Measurements from ENCODE around the gene CLEC18C.
"Not testable (repeated sequence)": the region's sequence is repeated elsewhere in the genome, so short reads cannot be mapped to it uniquely, and the experiment has no call there.

The CLEC18C gene

GRCh38 chr16:70158261-70158939 lies 15.2 kb upstream of the CLEC18C start:
- Histone ChIP-seq H3K36me3 (ENCODE audit: control insufficient read depth in 2 of 2, insufficient read depth in 2 of 2, low read length in 2 of 2) (peaks cover 69 to 81% of the 10 kb centered on the region in 2 donors), H3K27ac (ENCODE audit: low read depth in 2 of 2, low read length in 2 of 2) (no peak overlapping the region), H3K4me3 (ENCODE audit: low read length in 2 of 2) (no peak overlapping the region), H3K4me1 (ENCODE audit: control insufficient read depth in 2 of 2, insufficient read depth in 2 of 2, low read length in 2 of 2) (peaks cover 0 to 14% of the 10 kb centered on the region in 2 donors), H3K27me3 (ENCODE audit: control insufficient read depth in 2 of 2, insufficient read depth in 2 of 2, low read length in 2 of 2) (no peaks in the 10 kb centered on the region), H3K9ac (ENCODE audit: low read depth in 1 of 2, low read length in 2 of 2) (no peak overlapping the region), H3K9me3 (ENCODE audit: control insufficient read depth in 2 of 2, low read length in 2 of 2) (no peaks in the 10 kb centered on the region)

- H3K4me3 ChIP-seq (ENCODE audit: low read length in 2 of 2): no peak overlapping the region
- H3K9ac ChIP-seq (ENCODE audit: low read depth in 1 of 2, low read length in 2 of 2): no peak overlapping the region
- no peaks in the 10 kb centered on the region for H3K9me3 ChIP-seq (ENCODE audit: control insufficient read depth in 2 of 2, low read length in 2 of 2)
- H3K4me1 ChIP-seq (ENCODE audit: control insufficient read depth in 2 of 2, insufficient read depth in 2 of 2, low read length in 2 of 2): peaks cover 0 to 12% of the 10 kb centered on the region in 2 donors
- no peak overlapping the region for H3K27ac ChIP-seq (ENCODE audit: low read depth in 2 of 2, low read length in 2 of 2)
- H3K36me3 ChIP-seq (ENCODE audit: control insufficient read depth in 2 of 2, insufficient read depth in 2 of 2, low read length in 2 of 2): peaks cover 62 to 72% of the 10 kb centered on the region in 2 donors
- H3K27me3 ChIP-seq (ENCODE audit: control insufficient read depth in 2 of 2, insufficient read depth in 2 of 2, low read length in 2 of 2): no peaks in the 10 kb centered on the region
Observed at GRCh38 chr16:70159355-70160348, 13.9 kb upstream of the CLEC18C start.

- Histone ChIP-seq H3K9ac (ENCODE audit: low read depth in 1 of 2, low read length in 2 of 2) (no peak overlapping the region), H3K36me3 (ENCODE audit: control insufficient read depth in 2 of 2, insufficient read depth in 2 of 2, low read length in 2 of 2) (peaks cover 61 to 68% of the 10 kb centered on the region in 2 donors), H3K4me3 (ENCODE audit: low read length in 2 of 2) (no peak overlapping the region), H3K27me3 (ENCODE audit: control insufficient read depth in 2 of 2, insufficient read depth in 2 of 2, low read length in 2 of 2) (no peaks in the 10 kb centered on the region), H3K27ac (ENCODE audit: low read depth in 2 of 2, low read length in 2 of 2) (no peak overlapping the region), H3K4me1 (ENCODE audit: control insufficient read depth in 2 of 2, insufficient read depth in 2 of 2, low read length in 2 of 2) (peaks cover 0 to 12% of the 10 kb centered on the region in 2 donors), H3K9me3 (ENCODE audit: control insufficient read depth in 2 of 2, low read length in 2 of 2) (no peaks in the 10 kb centered on the region)
Observed at GRCh38 chr16:70160388-70160787, 13.2 kb upstream of the CLEC18C start.

- H3K9ac ChIP-seq (ENCODE audit: low read depth in 1 of 2, low read length in 2 of 2): no peak overlapping the region
- H3K9me3 ChIP-seq (ENCODE audit: control insufficient read depth in 2 of 2, low read length in 2 of 2): no peaks in the 10 kb centered on the region
- peaks cover 57 to 63% of the 10 kb centered on the region in 2 donors for H3K36me3 ChIP-seq (ENCODE audit: control insufficient read depth in 2 of 2, insufficient read depth in 2 of 2, low read length in 2 of 2)
- H3K4me1 ChIP-seq (ENCODE audit: control insufficient read depth in 2 of 2, insufficient read depth in 2 of 2, low read length in 2 of 2): peaks cover 0 to 12% of the 10 kb centered on the region in 2 donors
- H3K27me3 ChIP-seq (ENCODE audit: control insufficient read depth in 2 of 2, insufficient read depth in 2 of 2, low read length in 2 of 2): no peaks in the 10 kb centered on the region
- no peak overlapping the region for H3K4me3 ChIP-seq (ENCODE audit: low read length in 2 of 2)
- no peak overlapping the region for H3K27ac ChIP-seq (ENCODE audit: low read depth in 2 of 2, low read length in 2 of 2)
Observed at GRCh38 chr16:70160821-70161220, 12.8 kb upstream of the CLEC18C start.

- Histone ChIP-seq H3K9me3 (ENCODE audit: control insufficient read depth in 2 of 2, low read length in 2 of 2) (no peaks in the 10 kb centered on the region), H3K9ac (ENCODE audit: low read depth in 1 of 2, low read length in 2 of 2) (no peak overlapping the region), H3K27me3 (ENCODE audit: control insufficient read depth in 2 of 2, insufficient read depth in 2 of 2, low read length in 2 of 2) (no peaks in the 10 kb centered on the region), H3K36me3 (ENCODE audit: control insufficient read depth in 2 of 2, insufficient read depth in 2 of 2, low read length in 2 of 2) (peaks cover 52 to 58% of the 10 kb centered on the region in 2 donors), H3K4me1 (ENCODE audit: control insufficient read depth in 2 of 2, insufficient read depth in 2 of 2, low read length in 2 of 2) (peaks cover 0 to 12% of the 10 kb centered on the region in 2 donors), H3K27ac (ENCODE audit: low read depth in 2 of 2, low read length in 2 of 2) (peak overlapping the region in 1 of 2 donors; percentile 6), H3K4me3 (ENCODE audit: low read length in 2 of 2) (no peak overlapping the region)
Observed at GRCh38 chr16:70161350-70161749, 12.2 kb upstream of the CLEC18C start.

- H3K27me3 ChIP-seq (ENCODE audit: control insufficient read depth in 2 of 2, insufficient read depth in 2 of 2, low read length in 2 of 2): no peaks in the 10 kb centered on the region
- H3K4me3 ChIP-seq (ENCODE audit: low read length in 2 of 2): no peak overlapping the region
- no peaks in the 10 kb centered on the region for H3K9me3 ChIP-seq (ENCODE audit: control insufficient read depth in 2 of 2, low read length in 2 of 2)
- peak overlapping the region in 1 of 2 donors; percentile 19 for H3K27ac ChIP-seq (ENCODE audit: low read depth in 2 of 2, low read length in 2 of 2)
- H3K9ac ChIP-seq (ENCODE audit: low read depth in 1 of 2, low read length in 2 of 2): no peak overlapping the region
- peaks cover 0 to 12% of the 10 kb centered on the region in 2 donors for H3K4me1 ChIP-seq (ENCODE audit: control insufficient read depth in 2 of 2, insufficient read depth in 2 of 2, low read length in 2 of 2)
- H3K36me3 ChIP-seq (ENCODE audit: control insufficient read depth in 2 of 2, insufficient read depth in 2 of 2, low read length in 2 of 2): peaks cover 45 to 51% of the 10 kb centered on the region in 2 donors
Observed at GRCh38 chr16:70162041-70162451, 11.5 kb upstream of the CLEC18C start.

- H3K4me3 ChIP-seq (ENCODE audit: low read length in 2 of 2): no peak overlapping the region
- peaks cover 0 to 12% of the 10 kb centered on the region in 2 donors for H3K4me1 ChIP-seq (ENCODE audit: control insufficient read depth in 2 of 2, insufficient read depth in 2 of 2, low read length in 2 of 2)
- no peaks in the 10 kb centered on the region for H3K9me3 ChIP-seq (ENCODE audit: control insufficient read depth in 2 of 2, low read length in 2 of 2)
- H3K9ac ChIP-seq (ENCODE audit: low read depth in 1 of 2, low read length in 2 of 2): no peak overlapping the region
- no peak overlapping the region for H3K27ac ChIP-seq (ENCODE audit: low read depth in 2 of 2, low read length in 2 of 2)
- peaks cover 30 to 36% of the 10 kb centered on the region in 2 donors for H3K36me3 ChIP-seq (ENCODE audit: control insufficient read depth in 2 of 2, insufficient read depth in 2 of 2, low read length in 2 of 2)
- no peaks in the 10 kb centered on the region for H3K27me3 ChIP-seq (ENCODE audit: control insufficient read depth in 2 of 2, insufficient read depth in 2 of 2, low read length in 2 of 2)
Observed at GRCh38 chr16:70163596-70163995, 10.0 kb upstream of the CLEC18C start.

GRCh38 chr16:70166688-70167087 lies 6.9 kb upstream of the CLEC18C start:
- not testable (repeated sequence) for H3K36me3 ChIP-seq (ENCODE audit: control insufficient read depth in 2 of 2, insufficient read depth in 2 of 2, low read length in 2 of 2); H3K27me3 ChIP-seq (ENCODE audit: control insufficient read depth in 2 of 2, insufficient read depth in 2 of 2, low read length in 2 of 2); H3K9me3 ChIP-seq (ENCODE audit: control insufficient read depth in 2 of 2, low read length in 2 of 2); H3K9ac ChIP-seq (ENCODE audit: low read depth in 1 of 2, low read length in 2 of 2); H3K27ac ChIP-seq (ENCODE audit: low read depth in 2 of 2, low read length in 2 of 2); H3K4me3 ChIP-seq (ENCODE audit: low read length in 2 of 2)
- peaks cover 0 to 11% of the 10 kb centered on the region in 2 donors for H3K4me1 ChIP-seq (ENCODE audit: control insufficient read depth in 2 of 2, insufficient read depth in 2 of 2, low read length in 2 of 2)

- H3K4me3 ChIP-seq (ENCODE audit: low read length in 2 of 2); H3K27me3 ChIP-seq (ENCODE audit: control insufficient read depth in 2 of 2, insufficient read depth in 2 of 2, low read length in 2 of 2); H3K4me1 ChIP-seq (ENCODE audit: control insufficient read depth in 2 of 2, insufficient read depth in 2 of 2, low read length in 2 of 2); H3K9ac ChIP-seq (ENCODE audit: low read depth in 1 of 2, low read length in 2 of 2); H3K36me3 ChIP-seq (ENCODE audit: control insufficient read depth in 2 of 2, insufficient read depth in 2 of 2, low read length in 2 of 2); H3K27ac ChIP-seq (ENCODE audit: low read depth in 2 of 2, low read length in 2 of 2); H3K9me3 ChIP-seq (ENCODE audit: control insufficient read depth in 2 of 2, low read length in 2 of 2): not testable (repeated sequence)
Observed at GRCh38 chr16:70173916-70174315, 329 bp downstream of the CLEC18C start.

GRCh38 chr16:70174387-70174932 lies 873 bp downstream of the CLEC18C start:
- not testable (repeated sequence) for H3K4me1 ChIP-seq (ENCODE audit: control insufficient read depth in 2 of 2, insufficient read depth in 2 of 2, low read length in 2 of 2); H3K4me3 ChIP-seq (ENCODE audit: low read length in 2 of 2); H3K27ac ChIP-seq (ENCODE audit: low read depth in 2 of 2, low read length in 2 of 2); H3K9ac ChIP-seq (ENCODE audit: low read depth in 1 of 2, low read length in 2 of 2); H3K9me3 ChIP-seq (ENCODE audit: control insufficient read depth in 2 of 2, low read length in 2 of 2); H3K27me3 ChIP-seq (ENCODE audit: control insufficient read depth in 2 of 2, insufficient read depth in 2 of 2, low read length in 2 of 2); H3K36me3 ChIP-seq (ENCODE audit: control insufficient read depth in 2 of 2, insufficient read depth in 2 of 2, low read length in 2 of 2)

Measured in mucosa of rectum (tissue), 2 donors.